Fibroblast of pulmonary artery (primary cell): ENCODE data around the gene IRAK3.

Source experiments
- DNase-seq: peaks from one replicate; pipeline ENCODE4 v3.0.0-alpha.2; 2010; ENCODE audit warnings: low read depth
- H3K4me3 ChIP-seq: replicated peaks from 2 replicates; pipeline ENCODE4 v1.5.1; 2011; ENCODE audit warnings: low read depth, mild to moderate bottlenecking, control low read depth, low read length, moderate library complexity
- TF ChIP-seq, protein P1 (sequence below): IDR thresholded peaks from 2 replicates; pipeline ENCODE4 v1.5.1; 2011; ENCODE audit warnings: mild to moderate bottlenecking, control low read depth, low read length, inconsistent platforms; ENCODE audit errors: missing control alignments

IRAK3 gene

DNA sequence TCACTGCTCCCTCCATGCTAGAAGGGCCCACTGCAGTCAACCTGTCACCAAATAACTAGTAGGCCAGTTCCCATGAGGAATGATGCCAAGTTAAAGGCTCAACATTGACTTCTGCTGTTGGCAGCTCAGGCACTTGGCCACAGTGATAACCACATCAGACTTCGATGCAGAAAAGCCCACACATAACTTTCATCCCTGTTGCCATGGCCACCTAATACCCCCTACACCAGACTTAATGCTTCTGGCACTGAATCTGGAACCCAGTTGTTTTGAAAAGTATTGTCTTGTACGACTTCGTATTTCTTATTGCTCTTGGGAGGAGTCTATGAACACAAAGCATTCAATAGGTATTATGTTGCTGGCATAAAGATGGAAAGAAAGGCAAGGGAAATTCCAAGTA is 69.0 kb downstream of the IRAK3 start:
- H3K4me3 ChIP-seq, result no peak overlapping the region
- TF ChIP-seq, protein P1, sequence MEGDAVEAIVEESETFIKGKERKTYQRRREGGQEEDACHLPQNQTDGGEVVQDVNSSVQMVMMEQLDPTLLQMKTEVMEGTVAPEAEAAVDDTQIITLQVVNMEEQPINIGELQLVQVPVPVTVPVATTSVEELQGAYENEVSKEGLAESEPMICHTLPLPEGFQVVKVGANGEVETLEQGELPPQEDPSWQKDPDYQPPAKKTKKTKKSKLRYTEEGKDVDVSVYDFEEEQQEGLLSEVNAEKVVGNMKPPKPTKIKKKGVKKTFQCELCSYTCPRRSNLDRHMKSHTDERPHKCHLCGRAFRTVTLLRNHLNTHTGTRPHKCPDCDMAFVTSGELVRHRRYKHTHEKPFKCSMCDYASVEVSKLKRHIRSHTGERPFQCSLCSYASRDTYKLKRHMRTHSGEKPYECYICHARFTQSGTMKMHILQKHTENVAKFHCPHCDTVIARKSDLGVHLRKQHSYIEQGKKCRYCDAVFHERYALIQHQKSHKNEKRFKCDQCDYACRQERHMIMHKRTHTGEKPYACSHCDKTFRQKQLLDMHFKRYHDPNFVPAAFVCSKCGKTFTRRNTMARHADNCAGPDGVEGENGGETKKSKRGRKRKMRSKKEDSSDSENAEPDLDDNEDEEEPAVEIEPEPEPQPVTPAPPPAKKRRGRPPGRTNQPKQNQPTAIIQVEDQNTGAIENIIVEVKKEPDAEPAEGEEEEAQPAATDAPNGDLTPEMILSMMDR, result no peak
- DNase-seq, result no peak

- TF ChIP-seq, protein P1, result no peak
- H3K4me3 ChIP-seq, result no peak overlapping the region
- no peak for DNase-seq
Observed at GRCh38 chr12:66262737-66263136, 73.7 kb downstream of the IRAK3 start.

DNA sequence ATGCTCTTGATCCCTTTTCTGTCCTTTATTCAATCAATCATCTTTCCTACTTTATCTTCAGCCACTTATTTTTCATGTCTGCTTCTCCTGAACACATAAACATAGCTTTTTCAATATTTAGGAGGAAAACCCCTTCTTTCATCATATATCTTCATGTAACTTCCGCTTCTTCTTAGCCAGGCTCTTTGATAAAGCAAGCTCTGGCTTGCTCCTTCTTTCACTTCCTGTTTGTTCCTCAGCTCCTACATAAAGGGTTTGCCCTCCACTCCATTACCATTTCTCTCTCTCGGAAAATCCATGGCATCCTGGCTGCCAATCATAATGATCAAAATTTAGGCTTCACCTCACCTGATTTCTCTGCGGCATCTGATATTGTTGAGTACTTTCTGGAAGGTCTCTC is 79.5 kb downstream of the IRAK3 start:
- DNase-seq, result no peak
- TF ChIP-seq, protein P1, result no peak

DNA sequence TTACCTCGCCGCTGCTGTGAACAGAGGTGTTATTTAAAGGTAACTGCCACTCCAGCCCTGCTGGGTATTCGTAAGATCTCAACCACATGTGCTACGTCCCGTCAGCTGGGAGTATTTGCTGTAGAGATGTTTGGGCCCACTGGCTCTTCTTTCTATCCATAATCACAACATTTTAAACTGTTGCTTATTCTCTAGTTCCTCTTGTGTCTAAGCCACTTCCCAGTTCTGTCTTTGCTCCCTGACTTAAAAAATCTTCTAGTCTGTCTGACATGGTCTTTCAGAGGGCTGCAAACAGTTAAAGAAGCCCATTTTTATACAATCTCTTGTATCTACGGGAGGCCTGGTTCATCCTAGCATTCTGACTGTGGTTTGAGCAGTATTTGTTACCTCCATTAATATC is 80.1 kb downstream of the IRAK3 start:
- TF ChIP-seq, protein P1, result no peak
- DNase-seq, result no peak
- no peak overlapping the region for H3K4me3 ChIP-seq

More for the DNA sequence above, 79.5 kb downstream of the IRAK3 start:
- no peak overlapping the region for H3K4me3 ChIP-seq

- DNase-seq, result peak; percentile 70
- TF ChIP-seq, protein P1, result peak; percentile 79
- H3K4me3 ChIP-seq, result no peak overlapping the region
Observed at GRCh38 chr12:66269757-66270383, 80.9 kb downstream of the IRAK3 start.

GRCh38 chr12:66270613-66271012 is 81.6 kb downstream of the IRAK3 start:
- DNase-seq, result no peak
- H3K4me3 ChIP-seq, result no peak overlapping the region
- TF ChIP-seq, protein P1, result no peak

DNA sequence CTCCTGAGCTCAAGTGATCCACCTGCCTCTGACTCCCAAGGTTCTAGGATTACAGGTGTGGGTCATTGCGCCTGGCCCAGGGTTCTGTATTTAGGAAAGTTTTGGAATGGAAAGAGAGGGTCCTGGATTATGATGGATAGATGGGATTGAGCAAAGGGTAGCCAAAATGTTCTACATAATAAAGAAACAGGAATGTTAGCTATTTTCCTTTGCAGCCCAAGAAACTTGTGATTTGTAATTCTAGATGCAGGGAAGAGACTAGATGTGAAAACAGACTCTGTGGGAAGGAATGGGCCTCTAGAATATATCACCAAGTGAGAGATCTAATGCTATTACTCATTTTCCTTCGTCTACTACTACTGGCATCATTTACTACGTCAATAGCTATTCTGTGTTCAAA is 83.6 kb downstream of the IRAK3 start:
- TF ChIP-seq, protein P1, result no peak
- no peak for DNase-seq
- H3K4me3 ChIP-seq, result no peak overlapping the region
